Measurements from ENCODE around the gene IGFLR1.
"Not testable (repeated sequence)": the region's sequence is repeated elsewhere in the genome, so short reads cannot be mapped to it uniquely, and the experiment has no call there.

Gene IGFLR1

DNA sequence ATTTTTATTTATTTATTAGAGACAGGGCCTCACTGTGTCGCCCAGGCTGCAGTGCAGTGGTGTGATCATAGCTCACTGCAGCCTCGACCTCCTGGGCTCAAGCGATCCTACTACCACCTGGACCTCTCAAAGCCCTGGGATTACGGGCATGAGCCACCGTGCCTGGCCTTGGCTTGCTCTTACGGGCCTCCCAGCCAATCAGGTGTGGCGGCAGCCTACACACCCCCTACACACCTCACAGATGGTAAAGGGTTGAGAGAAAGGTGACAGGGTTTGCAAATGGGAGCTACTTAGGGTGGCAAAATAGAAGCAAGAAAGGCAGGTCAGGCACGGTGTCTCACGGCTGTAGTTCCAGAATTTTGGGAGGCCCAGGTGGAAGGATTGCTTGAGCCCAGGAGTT is 38.9 kb downstream of the IGFLR1 start:
- DNase-seq: no peak

DNA sequence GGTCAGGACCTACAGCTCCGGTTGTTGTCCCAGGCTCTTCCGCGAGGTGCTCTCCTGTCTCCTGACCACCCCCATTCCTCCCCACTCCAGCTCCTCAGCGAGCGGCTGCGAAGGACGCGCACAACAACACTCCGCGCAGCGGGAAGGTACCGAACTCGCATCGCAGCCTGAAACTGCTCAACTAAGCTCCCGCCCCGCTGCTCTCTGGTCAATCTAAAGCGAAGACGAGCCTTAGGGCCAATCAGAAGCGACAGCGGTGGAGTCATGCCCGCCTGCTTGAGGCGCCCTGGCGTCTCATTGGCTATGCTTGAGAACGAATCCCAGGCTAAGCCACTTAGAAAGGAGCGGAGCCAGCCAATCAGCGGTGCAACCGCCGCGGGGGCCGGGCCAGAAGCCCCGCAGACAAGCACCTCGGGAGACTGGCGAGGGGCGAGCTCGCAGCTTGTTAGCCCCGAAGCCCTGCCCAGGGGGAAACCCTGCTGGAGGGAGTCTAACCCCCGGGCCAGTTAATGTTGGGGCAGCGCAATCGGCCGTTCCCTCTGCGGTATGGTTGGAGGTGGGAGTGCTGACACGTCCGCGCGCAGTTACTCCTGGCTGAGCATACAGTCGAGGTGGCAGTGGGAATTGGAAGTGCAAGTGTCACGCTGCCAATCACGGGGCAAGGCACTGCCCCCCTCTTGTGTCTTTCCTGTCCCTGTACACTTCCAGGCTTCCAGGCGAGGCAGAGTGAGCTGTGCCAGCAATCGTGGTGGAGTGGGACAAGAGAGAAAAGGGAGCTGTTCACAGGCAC is 39.8 kb downstream of the IGFLR1 start:
- peak; percentile 99 for DNase-seq

DNA sequence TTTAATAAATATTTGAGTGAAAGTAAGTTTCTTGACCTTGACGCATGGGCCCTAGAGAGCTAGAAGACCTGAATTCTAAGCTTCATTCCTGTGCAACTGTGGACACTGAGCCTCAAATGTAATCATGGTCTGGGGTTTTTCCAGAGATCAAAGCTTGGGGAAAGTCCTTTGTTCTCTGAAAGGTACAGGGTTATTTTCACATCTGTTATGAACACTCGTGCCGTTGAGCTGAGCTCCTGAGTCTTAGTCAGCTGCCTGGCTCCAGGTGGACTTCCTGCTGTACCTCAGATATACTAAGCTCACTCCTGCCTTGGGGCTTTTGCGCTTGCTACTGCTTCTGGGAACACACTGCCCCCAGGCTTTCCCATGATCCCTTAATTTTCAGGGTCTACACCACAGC is 45.4 kb downstream of the IGFLR1 start:
- DNase-seq: no peak

DNA sequence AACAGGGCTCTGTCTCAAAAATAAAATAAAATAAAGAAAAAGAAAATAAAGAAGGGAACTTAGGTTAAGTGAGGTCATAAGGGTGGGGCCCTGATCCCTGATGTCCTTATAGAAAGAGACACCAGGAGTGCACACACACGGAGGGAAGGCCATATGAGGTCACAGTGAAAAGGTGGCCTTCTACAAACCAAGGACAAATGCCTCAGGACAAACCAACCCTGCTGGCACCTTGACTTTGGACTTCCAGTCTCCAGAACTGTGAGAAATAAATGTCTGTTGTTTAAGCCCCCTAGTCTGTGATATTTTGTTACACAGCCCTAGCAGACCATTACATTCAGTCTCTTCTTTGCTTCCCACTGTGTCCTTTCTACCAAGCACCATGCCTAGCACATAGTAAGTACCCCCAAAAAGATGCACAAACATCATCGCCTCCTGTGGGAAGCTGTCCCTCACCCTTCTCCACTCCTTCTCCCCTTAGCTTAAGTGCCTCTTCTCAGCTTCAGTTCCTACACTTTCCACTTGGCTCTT is 46.3 kb downstream of the IGFLR1 start:
- no peak for DNase-seq

DNA sequence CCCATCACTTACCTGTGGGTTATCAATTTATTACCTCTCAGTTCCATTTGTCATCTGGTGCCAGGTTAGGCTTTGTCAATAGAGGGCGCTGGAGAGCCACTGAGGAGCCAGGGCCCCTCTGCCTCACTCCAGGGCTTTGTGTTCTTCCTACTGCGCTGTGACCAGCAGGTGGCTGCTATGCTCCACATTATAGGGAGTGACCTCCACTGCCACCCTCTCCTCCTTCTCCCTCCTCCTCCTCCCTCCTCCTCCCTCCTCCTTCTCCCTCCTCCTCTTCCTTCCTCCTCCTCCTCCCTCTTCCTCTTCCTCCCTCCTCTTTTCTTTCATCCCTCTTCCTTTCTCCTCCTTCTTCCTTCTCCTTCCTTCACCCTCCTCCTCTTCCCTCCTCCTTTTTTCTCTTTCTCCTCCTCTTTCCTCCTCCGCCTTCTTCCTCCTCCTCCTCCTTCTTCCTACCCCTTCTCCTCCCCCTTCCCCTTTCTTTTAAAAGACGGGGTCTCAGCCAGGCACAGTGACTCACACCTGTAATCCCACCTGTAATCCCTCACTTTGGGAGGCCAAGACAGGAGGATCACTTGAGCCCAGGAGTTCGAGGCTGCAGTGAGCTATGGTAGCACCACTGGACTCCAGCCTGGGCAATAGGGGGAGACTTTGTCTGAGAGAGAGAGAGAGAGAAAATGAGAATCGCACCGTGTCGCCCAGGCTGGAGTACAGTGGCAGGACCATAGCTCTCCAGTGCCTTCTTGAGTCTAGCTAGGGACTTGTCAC is 48.2 kb downstream of the IGFLR1 start:
- peak; percentile 91 for DNase-seq

DNA sequence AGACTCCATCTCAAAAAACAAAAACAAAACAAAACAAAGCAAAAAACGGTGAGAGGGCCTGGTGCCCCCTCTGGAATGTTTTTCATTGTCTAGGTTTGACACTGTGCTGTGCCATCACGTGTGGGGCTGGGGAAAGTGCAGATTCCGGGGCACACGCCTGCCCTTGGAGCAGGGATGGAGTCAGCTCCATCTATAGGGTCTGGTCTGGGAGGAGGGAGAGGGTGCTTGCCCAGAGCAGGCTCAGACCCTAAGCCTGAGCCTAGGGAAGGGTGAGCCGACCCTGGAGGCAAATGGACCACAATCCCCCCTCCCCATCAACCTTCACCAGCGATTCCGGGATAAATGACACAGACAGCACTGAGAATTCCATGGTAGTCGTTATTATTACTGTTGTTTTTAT is 48.8 kb downstream of the IGFLR1 start:
- DNase-seq: no peak

DNA sequence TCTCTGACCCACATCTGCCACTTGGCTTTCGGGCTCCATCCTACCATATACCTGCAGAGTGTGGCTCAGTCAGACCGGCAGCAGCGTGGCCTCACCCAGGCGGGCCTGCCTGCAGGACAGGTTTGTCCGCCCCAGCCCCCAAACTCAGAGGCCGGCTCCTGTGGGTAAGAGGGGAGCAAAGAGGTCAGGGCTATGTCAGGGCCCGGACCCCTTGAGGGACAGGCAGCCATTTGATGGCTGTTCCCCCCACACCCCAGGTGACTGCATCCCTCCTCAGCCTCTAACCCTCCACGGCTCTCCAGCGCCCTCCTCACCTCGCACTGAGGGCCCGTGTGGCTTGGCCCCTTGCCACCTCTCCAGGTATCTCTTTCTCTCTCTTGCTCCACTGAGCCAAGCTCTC is 50.2 kb downstream of the IGFLR1 start:
- DNase-seq: no peak

DNA sequence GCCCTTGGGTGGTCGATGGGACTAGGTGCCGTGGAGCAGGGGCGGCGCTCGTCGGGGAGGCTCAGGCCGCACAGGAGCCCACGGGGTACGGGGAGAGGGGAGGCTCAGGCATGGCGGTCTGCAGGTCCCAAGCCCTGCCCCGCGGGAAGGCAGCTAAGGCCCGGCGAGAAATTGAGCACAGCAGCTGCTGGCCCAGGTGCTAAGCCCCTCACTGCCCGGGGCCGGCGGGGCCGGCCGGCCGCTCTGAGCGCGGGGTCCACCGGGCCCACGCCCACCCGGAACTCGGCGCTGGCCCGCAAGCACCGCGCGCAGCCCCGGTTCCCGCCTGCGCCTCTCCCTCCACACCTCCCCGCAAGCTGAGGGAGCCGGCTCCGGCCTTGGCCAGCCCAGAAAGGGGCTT is 51.1 kb downstream of the IGFLR1 start:
- DNase-seq: not testable (repeated sequence)

DNA sequence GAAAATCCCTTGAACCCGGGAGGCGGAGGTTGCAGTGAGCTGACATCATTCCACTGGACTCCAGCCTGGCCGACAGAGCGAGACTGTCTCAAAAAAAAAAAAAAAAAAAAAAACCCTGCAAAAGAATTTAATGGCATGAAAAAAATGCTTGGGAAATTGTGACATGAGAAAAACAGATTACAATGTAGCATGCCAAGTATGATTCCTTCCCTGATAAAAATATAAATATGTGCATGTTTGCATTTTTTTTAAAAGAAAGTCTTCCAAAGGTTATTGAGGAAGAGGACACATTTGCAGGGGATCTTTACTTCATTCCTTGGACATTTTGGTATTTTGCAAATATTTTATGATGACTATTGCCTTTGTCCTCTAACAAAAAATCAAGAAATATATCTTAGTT is 52.4 kb downstream of the IGFLR1 start:
- no peak for DNase-seq
